HG03460 (cell line): Measurements from ENCODE around the gene TTC6.

ENCODE experiments used
- ATAC-seq: cut with Tn5 transposase; IDR thresholded peaks from one replicate; pipeline ENCODE4 v1.9.1; 2021; ENCODE audit not compliant: unreplicated experiment

The TTC6 gene

DNA sequence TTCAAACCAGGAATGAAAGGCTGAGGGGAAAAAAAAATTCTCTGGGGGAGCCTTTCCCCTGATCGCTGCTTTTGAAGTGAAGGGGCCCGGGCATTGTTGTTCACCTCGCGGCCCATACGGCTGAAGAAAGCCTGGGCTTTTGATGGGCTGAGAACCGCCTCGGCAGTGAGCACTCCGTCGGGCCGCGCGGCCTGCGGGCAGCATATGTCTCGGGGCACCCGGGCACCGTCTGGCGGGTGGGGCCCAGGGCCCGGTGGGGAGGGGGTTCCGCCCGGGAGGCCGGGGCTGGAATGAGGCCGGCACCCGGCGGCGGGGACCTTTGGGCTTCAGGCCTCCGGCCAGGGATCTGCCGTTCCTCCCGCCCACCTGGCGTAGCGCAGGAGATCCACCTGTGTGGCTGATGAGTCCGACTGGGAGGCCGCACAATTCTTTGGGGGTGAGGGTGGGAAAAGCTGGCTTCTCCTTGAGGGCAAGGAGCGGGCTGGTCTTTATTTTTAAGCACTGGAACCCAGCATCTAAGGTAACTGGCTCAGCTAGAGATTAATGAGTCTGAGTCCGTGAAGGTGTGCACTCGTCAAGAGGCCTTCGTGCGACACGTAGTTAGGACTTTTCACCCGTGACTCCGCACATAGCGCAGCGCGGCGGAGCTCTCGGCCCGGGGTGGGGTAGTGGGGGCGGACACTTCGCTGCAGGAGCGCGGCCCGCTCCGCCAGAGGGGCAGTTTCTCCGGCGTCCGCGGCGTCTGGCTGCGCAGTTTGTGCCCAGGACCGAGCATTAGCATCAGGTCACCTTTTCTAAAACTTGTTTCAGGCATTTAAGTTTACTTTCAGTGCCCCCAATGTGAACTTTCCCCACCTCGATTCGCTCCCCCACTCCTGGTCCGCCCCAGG lies 11.0 kb upstream of the TTC6 start:
- ATAC-seq: no peak

DNA sequence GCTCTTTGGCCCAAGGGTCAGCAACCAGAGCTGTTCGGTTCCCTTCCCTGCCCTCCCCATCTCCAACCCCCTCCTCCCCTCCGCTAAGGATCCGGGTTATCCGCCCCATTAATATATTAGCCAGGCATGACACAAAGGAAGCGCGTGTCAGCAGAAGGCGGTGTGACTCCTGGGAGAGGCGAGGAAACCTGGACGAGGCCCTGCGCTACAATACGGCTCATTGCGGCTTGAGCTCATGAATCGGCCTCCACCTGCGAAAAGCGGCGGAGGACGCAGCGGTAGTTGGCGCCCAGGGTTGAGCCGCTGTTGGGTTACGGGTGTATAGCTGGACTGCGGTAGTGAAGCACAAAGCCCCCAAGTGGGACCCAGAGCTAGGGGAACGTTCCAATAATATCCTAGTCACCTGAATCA lies 10.3 kb upstream of the TTC6 start:
- ATAC-seq: no peak

GRCh38 chr14:37585971-37586796 lies 9.2 kb upstream of the TTC6 start:
- no peak for ATAC-seq

DNA sequence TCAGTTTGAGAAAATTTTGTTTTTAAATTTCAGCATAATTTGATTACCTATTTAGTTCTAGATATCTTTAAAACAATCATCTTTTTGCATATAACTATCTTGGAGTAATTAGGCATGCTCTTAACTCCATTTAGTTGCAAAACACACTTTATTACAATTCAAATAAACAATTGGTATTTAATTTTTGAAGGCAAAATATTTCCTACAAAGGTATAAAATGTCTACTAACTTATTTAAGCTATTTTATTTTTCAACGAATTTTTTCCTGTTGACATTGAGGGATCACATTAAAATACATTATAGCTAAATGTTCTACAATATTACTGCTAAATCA lies 8.7 kb upstream of the TTC6 start:
- ATAC-seq: no peak

- no peak for ATAC-seq
These were observed 8.2 kb upstream of the TTC6 start for GRCh38 chr14:37587131-37587803.

DNA sequence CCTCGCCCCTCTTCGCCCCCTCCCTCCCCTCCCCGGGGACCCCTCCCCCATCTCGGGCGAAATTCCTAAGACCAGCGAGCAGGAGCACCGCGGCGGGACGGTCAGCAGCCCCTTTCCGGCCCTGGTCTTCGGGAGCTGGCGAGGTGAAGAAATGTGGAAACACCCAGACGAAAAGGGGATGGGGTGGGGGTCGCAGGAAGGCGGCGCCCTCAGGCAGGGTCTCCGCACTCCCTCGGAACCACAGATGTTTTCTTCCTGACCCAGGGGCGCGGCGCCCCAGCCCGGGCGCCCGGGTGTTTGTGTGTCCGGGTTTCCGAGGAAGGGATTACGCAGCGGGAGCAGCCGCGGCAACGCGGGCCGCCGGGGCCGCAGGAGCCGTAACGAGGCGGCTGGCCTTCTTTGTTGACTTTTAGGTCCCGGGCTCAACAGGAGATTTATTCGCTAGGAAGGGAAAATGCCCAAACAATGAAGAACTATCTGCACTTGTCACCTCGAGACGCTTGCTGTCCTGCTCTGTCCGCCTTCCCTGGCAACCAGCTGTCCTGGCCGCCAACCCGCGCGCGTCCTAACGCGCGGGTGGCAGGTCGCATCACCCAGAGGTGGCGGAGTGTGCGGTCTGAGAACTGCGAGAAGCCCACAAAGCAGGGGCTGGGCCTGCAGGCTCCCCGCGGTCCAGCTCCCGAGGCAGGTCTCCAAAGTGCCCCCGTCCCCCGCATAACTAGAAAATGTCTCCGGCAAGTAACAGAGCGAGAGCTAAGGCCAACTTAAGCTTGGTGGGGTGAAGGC lies 7.4 kb upstream of the TTC6 start:
- ATAC-seq: no peak

DNA sequence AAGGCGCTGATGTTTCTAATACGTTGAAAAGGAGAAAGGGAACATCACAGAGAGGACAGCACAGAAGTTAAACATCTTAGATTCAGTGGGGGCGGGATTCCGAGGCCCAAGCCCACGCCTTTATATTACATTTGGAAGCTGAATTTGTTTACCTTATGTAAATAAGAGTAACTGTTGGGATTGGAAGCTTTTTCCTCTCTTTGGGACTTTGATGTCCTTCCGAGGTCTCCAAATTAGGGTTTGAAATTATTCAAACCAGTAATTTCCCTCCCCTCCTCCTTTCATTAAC lies 6.8 kb upstream of the TTC6 start:
- ATAC-seq: no peak

DNA sequence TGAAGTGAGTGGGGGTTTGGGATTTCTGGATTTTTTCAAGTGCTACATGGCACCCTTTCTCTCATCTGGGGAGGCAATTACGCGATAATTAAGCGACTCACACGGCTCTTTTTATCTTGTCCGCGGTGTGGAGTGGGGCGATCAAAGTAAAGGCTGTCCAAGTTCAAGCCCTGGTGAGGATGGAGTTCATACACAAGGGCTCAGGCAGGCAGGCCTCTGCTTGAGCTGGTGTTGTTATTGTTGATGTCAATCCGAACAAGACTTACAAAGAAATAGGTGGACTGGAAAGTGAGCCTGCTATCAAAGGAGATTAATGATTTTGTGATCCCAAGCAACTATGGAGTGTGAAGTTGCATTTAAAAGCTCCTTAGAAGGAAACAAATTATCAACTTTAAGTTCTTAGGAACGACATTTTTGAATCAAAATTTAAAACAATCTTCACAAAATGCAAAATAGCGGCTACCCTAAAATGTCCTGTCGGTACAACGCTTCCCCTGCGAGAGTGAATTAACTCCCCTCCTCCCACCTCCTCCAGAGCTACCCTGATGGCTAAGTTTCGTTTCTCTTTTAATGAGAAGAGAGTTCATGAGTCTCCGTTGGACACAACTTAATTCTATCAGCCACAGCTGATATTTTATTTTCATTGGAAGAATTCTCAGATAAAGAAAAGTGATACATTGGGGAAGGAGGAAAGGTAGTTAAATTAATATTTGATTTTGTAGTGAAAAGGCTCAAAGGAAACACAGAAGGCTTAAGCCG lies 6.3 kb upstream of the TTC6 start:
- no peak for ATAC-seq

DNA sequence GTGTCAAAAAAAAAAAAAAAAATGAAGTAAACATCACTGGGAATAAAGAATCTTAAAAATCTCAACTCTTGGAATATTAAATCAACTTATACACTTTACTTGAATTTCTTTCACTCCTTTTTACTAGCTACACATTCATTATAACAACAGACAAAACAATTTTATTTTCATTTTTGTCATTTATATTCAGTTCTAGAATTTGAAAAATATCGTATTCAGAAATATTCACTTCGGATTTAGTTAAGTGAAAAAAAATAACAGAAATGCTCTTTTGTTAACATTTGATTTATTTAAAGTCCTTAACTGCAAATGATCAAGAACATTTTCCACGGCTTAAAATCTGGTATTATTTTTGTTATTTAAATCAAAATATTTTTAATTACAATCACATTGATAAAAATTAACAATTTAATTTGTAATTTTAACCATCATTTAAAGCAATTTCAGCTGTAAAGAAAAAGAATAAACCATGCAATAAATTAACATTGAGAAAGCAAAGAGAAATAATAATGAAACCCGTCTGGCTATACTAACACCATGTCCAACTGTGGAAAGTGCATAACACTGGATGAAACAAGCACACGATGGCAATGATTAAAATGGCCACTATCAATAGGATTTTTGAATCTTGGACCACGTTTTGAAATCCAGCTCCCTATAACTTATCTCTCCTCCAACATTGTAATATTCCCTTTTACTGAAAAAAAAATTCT lies 5.6 kb upstream of the TTC6 start:
- no peak for ATAC-seq

- ATAC-seq: no peak
These were observed 4.8 kb upstream of the TTC6 start for GRCh38 chr14:37590428-37591139.

DNA sequence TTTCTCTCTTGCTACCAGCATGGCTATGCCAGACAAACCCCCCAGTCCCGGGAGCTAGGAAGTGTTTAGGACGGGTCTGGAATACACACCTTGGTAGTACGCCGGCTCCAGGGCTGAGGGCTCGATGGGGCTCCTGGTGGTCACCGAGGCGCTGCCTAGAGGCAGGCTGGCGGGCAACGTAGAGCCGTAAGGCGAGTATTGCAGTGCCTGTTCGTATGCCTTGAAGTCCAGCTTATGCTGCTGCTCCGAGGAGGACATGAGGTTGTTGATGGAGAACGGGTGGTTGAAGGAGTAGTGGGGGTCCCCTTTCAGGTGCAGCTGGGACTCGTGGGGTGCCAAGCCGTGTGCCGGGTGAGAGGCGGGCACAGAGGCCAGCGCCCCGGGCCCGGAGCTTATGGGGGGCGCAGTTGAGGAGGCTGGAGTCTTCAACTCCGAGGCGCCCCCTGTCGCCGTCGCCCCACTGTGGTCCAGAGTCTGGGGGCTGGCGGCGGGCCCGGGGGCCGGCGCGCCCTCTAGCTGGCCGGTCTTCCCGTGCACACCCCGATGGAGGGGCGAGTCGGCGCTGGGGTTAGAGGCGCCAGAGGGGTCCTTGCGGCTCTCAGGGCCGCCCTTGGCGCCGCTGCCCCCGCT lies 4.0 kb upstream of the TTC6 start:
- no peak for ATAC-seq

- ATAC-seq: no peak
These were observed 3.4 kb upstream of the TTC6 start for GRCh38 chr14:37591941-37592481.

DNA sequence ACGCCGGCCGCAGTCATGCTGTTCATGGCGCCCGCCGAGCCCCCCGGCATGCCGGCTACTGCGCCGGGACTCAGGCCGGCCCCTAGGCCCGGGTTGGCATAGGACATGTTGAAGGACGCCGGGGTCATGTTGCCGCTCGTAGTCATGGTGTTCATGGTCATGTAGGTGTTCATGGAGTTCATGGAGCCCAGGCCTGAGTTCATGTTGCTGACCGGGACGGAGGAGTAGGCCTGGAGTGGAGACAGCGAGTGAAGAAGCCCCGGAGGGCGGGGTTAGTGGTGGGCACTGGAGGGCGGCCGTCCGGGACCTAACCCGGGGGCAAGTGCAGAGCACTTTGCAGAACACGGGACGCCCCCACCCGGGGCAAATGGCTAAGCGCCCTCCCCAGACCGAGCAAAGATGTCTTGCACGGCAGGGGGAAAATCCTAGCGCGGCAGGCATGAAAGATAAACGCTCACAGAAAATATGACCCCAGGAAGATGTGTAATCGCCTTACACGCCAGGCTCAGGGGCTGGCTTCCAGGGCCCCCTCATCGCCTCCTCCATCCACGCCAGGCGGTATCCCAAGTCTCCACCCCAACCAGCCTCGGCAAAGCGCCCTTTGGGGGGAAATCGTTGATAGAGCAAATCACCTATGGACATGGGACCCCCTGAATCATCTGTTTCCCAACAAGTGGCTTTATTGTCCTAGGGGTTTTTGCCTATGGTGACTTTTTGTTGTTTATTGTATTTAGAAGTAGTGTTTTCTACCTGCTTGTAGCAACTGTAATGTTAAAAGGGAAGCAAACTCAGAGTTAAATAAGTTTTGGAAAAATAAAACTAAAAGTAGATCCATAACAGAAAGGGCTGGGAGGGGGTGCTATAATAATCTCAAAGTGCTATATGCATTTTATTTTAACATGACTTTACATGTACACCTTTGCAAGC lies 2.7 kb upstream of the TTC6 start:
- no peak for ATAC-seq

GRCh38 chr14:37593511-37594237 lies 1.8 kb upstream of the TTC6 start:
- no peak for ATAC-seq

DNA sequence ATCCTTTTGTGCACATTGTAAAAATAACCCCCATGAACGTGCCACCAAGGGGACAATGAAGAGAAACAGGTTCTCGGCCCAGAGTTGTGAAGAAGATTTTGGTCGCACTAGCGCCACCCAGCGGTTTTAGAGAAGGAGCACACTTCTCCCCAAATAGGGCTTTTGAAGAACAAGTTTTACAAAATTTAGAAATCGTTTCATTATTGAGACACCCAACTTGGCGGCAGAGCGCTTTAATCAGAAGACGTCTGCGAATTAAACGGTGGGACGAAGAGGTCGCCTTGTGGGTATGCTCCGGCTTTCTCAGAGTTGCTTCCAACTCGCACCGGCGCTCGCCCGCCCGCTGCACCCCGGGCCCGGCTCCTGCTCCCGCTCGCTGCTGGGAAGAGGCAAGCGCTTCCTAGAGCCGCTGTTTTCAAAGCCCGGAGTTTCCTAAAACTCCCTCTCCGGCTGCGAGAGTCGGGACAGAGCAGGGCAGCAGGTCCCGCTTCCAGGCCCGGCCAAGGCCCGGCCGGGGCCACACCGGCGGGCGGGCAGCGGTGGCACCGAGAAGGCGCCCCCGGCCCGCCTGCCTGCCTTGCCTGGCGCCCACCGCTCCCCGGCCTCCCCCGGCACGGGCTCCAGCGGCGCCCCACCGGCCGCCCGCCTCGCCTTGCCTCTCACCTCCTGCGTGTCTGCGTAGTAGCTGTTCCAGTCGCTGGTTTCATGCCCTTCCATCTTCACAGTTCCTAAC lies 1.0 kb upstream of the TTC6 start:
- ATAC-seq: no peak
